Measurements from ENCODE around the gene SH3YL1. TPM values are rescaled to one million over a fixed set of nuclear protein-coding genes. Genes with fewer than 3 reads are reported as not detected.

The SH3YL1 gene
- total and polyA plus RNA-seq, 2 donors from 2014 or later = 57.3 to 111 TPM

DNA sequence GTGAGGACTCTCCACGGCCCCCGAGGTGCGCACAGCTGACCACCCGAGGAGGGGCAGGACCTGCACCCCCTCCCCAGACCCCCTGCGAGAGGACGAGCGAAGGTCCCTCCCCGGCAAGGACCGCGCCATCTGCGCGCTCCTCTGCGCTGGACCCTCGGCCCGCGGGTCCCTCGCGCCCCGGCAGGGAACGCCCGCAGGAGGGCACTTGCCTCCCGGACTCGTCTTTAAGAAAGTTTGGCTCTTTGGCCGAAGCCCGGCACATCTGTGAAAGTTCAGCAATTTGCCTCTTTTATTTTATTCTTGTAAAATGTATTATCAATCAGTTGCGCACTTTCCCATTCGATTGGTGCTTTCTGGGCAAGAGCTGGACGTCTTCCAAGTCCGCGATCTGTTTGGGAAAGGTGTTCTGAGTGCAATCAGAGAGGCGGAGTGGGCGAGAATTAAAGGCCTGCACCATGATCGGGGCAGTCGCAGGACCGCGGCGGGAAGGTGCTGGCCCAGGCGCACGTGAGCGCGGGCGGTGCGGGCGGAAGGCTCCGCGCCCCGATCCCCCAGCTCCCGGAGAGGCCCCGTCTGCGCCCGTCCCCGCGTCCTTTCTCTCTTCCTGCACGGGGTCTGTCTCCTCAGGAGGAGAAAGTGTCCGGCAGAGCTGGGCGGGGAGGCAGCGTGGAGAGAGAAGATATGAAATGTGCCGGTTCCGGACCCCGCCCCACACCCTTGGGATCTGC is 25.7 kb upstream of the SH3YL1 start:
- FAIRE-seq (no peak), DNase-seq (peak; percentile 33 to 75 (median 42))
- Histone ChIP-seq H3K36me3 (ENCODE audit: control insufficient read depth in 2 of 3, insufficient read depth in 3 of 3, low read length in 3 of 3) (no peaks in the 10 kb centered on the region), H3K27me3 (ENCODE audit: control insufficient read depth, insufficient read depth, low read length) (peaks cover 6% of the 10 kb centered on the region), H3K4me1 (ENCODE audit: control insufficient read depth in 2 of 3, insufficient read depth in 2 of 3, low read depth in 1 of 3, low read length in 3 of 3) (peaks cover 0 to 7% (median 0%) of the 10 kb centered on the region in 3 donors), H3K4me3 (ENCODE audit: low read length in 3 of 3) (peak overlapping the region; percentile 47 to 73 (median 51)), H3K27ac (ENCODE audit: low read depth in 2 of 2, low read length in 2 of 2) (peak overlapping the region in 1 of 2 donors; percentile 23), H3K9ac (ENCODE audit: low read length in 3 of 3) (peak overlapping the region in 2 of 3 donors; percentile 34 to 55), H3K9me3 (ENCODE audit: control insufficient read depth in 2 of 3, insufficient read depth in 1 of 3, low read length in 3 of 3) (no peaks in the 10 kb centered on the region)
- no peak for TF ChIP-seq CTCF (IDR thresholded peaks at IDR 0.05; ENCODE audit: borderline replicate concordance, extremely low read depth, insufficient read depth)
- intact Hi-C loops (cut with DNase I) = no loop called here

DNA sequence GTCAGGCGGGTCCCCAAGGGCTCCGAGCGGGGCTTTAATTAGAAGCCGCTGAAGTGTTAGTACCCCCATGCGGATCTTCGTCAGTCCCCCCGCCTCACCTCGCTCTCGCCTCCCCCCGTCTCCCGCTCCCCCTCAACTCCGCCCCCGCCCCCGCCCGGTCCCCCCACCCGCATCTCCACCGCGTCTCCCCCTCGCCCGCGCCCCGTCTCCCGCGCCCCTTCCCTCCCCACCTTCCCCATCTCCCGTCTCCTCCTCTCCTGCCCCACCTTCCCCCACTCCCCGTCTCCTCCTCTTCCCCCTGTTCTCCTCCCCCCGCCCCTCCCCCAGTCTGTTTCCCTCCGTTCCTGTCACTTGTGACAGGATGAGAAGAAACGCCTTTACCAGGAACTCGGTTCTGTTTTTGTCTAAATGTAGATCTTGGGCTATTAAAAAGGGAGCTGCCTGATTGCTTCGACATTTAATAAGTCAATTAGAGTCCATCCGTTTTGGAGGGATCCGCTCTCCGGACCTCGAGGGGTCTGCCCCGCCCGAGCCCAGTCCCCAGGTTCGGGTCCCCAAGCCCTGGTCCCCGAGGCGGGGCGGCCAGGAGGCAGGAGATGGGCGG is 25.0 kb upstream of the SH3YL1 start:
- no peak overlapping the region for H3K27ac ChIP-seq (ENCODE audit: low read depth in 2 of 2, low read length in 2 of 2)
- peak overlapping the region in 2 of 3 donors; percentile 51 to 73 for H3K4me3 ChIP-seq (ENCODE audit: low read length in 3 of 3)
- intact Hi-C loops (cut with DNase I) = no loop called here
- DNase-seq (peak in 2 of 5 donors; percentile 49 to 59), FAIRE-seq (no peak)
- H3K4me1 ChIP-seq (ENCODE audit: control insufficient read depth in 2 of 3, insufficient read depth in 2 of 3, low read depth in 1 of 3, low read length in 3 of 3) = peaks cover 0 to 7% (median 0%) of the 10 kb centered on the region in 3 donors
- H3K27me3 ChIP-seq (ENCODE audit: control insufficient read depth, insufficient read depth, low read length) = peaks cover 6% of the 10 kb centered on the region
- peak overlapping the region in 1 of 3 donors; percentile 34 for H3K9ac ChIP-seq (ENCODE audit: low read length in 3 of 3)
- no peaks in the 10 kb centered on the region for H3K36me3 ChIP-seq (ENCODE audit: control insufficient read depth in 2 of 3, insufficient read depth in 3 of 3, low read length in 3 of 3)
- no peak for TF ChIP-seq CTCF (IDR thresholded peaks at IDR 0.05; ENCODE audit: borderline replicate concordance, extremely low read depth, insufficient read depth)
- H3K9me3 ChIP-seq (ENCODE audit: control insufficient read depth in 2 of 3, insufficient read depth in 1 of 3, low read length in 3 of 3) = no peaks in the 10 kb centered on the region

DNA sequence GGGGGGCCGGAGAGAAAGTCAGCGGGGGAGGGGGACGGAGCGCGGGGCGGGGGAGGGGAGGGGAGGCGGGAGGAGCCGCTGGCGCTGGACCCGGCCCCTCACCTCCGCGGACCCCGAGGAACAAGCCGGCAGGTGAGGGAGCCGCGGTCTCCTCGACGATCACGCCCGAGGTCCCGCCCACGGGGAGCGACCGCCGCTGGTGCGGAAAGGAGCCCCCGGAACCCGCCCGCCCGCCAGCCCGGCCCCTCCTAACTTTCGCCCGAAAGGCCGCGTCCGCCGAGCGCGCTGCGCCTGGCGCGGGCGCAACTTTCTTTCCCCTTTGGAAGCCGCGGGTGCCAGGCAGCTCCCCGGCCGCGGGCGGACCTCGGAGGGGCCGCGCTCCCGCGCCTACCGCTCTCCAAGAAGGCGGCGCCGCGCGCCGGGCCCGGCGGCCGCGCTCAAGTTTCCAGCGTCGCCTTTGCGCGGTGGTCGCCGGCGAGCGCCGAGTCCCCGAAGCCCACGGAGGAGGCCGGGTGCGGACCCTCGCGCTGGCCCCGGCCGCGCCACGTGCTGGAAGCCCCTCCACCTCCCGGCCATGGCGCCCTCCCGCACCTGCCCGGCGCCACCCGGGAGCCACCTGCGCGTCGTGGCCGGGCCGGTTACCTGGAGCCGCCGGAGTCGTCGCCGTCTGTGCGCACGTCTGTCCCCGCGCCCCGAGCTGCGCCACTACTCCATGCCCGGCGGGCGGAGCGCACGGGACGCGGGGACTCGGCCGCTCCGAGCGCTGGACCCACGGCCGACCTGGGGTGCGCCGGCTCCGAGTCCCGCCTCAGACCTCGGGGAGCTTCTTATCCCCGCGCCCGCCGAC is 24.3 kb upstream of the SH3YL1 start, which contains the start of gene ALKAL2:
Gene ALKAL2, minus strand, starts transcription at position 181 of the 847 bp plus-strand sequence. CDS start 256 bp downstream, outside the sequence.
- H3K9ac ChIP-seq (ENCODE audit: low read length in 3 of 3) = peak within 1 kb of the TSS in 1 of 3 donors; percentile 54
- FAIRE-seq = no peak
- peak; percentile 37 to 74 (median 59) for DNase-seq
- no peak for TF ChIP-seq CTCF (IDR thresholded peaks at IDR 0.05; ENCODE audit: borderline replicate concordance, extremely low read depth, insufficient read depth)
- H3K4me3 ChIP-seq (ENCODE audit: low read length in 3 of 3) = peak within 1 kb of the TSS; percentile 8 to 63 (median 60)
- H3K4me1 ChIP-seq (ENCODE audit: control insufficient read depth in 2 of 3, insufficient read depth in 2 of 3, low read depth in 1 of 3, low read length in 3 of 3) = peaks cover 0 to 7% (median 0%) of the 10 kb centered on the region in 3 donors
- intact Hi-C loops (cut with DNase I) = no loop called here
- H3K9me3 ChIP-seq (ENCODE audit: control insufficient read depth in 2 of 3, insufficient read depth in 1 of 3, low read length in 3 of 3) = no peaks in the 10 kb centered on the region
- peak within 1 kb of the TSS in 1 of 2 donors; percentile 45 for H3K27ac ChIP-seq (ENCODE audit: low read depth in 2 of 2, low read length in 2 of 2)
- peaks cover 6% of the 10 kb centered on the region for H3K27me3 ChIP-seq (ENCODE audit: control insufficient read depth, insufficient read depth, low read length)
- no peaks in the 10 kb centered on the region for H3K36me3 ChIP-seq (ENCODE audit: control insufficient read depth in 2 of 3, insufficient read depth in 3 of 3, low read length in 3 of 3)

Data from kidney (tissue), 14 donors.